SK-N-SH (cell line): ENCODE results near the gene DUSP10. TPM values are rescaled to one million over a fixed set of nuclear protein-coding genes. Genes with fewer than 3 reads are reported as not detected.

ENCODE experiments used
- CTCF ChIA-PET: fragments of 300-600, 350-600 bp; formaldehyde crosslinking; extraction: SDS; loops from one replicate; lab custom pipeline; 2021; lab: Yijun Ruan, JAX
- POLR2A ChIA-PET: fragments of 350-600 bp; sonication (Branson Sonifier 250); formaldehyde crosslinking; extraction: SDS; loops from one replicate; lab custom pipeline; 2020; ENCODE audit warnings: antibody characterized with exemption, inconsistent platforms; lab: Yijun Ruan, JAX
- DNase-seq: peaks from one replicate; pipeline ENCODE4 v3.0.0; 2012
- H2AFZ ChIP-seq: fragments of 200-600 bp; sonication (generic); 2 replicates; pipeline ENCODE4 v1.8.1; 2016; ENCODE audit warnings: antibody characterized with exemption, mild to moderate bottlenecking, low read depth
- H3F3A ChIP-seq: fragments of 200-600 bp; sonication (generic); replicated peaks from 2 replicates; pipeline ENCODE3; 2016; ENCODE audit warnings: antibody characterized with exemption, mild to moderate bottlenecking; ENCODE audit not compliant: insufficient read depth
- H3K27ac ChIP-seq, 2 experiments: fragments of 200-500 bp in 1 of 2; fragments of 200-600 bp in 1 of 2; sonication (Bioruptor generic) in 1 of 2; sonication (generic), shearing (Covaris generic) in 1 of 2; 2 replicates each; pipeline versions ENCODE4 v1.5.1 to v1.6.1; 2014 to 2016; ENCODE audit warnings: low read depth in 2 of 2, inconsistent platforms in 1 of 2, low read length in 1 of 2, mild to moderate bottlenecking in 1 of 2, mixed read lengths in 1 of 2
- H3K27me3 ChIP-seq: fragments of 200-600 bp; sonication (generic), shearing (Covaris generic); 2 replicates; pipeline ENCODE4 v1.6.1; 2016; ENCODE audit warnings: mixed run types; ENCODE audit not compliant: insufficient read depth
- H3K36me3 ChIP-seq, 2 experiments: fragments of 200-500 bp in 1 of 2; fragments of 200-600 bp in 1 of 2; sonication (Bioruptor generic) in 1 of 2; sonication (generic) in 1 of 2; replicated peaks in 1 of 2; 2 replicates each; pipeline versions ENCODE3 to v1.5.1; 2014 to 2016; ENCODE audit warnings: low read length in 1 of 2, mild to moderate bottlenecking in 1 of 2; ENCODE audit not compliant: insufficient read depth in 2 of 2, control insufficient read depth in 1 of 2
- H3K4me1 ChIP-seq, 2 experiments: fragments of 200-500 bp in 1 of 2; fragments of 200-600 bp in 1 of 2; sonication (Bioruptor generic) in 1 of 2; sonication (generic), shearing (Covaris generic) in 1 of 2; 2 replicates each; pipeline versions ENCODE4 v1.5.1 to v1.6.1; 2014 to 2016; ENCODE audit warnings: low read depth in 1 of 2, low read length in 1 of 2, mixed run types in 1 of 2; ENCODE audit not compliant: insufficient read depth in 2 of 2, control insufficient read depth in 1 of 2
- H3K4me2 ChIP-seq: fragments of 200-600 bp; sonication (generic), shearing (Covaris generic); 2 replicates; pipeline ENCODE4 v1.6.1; 2017; ENCODE audit warnings: mixed run types
- H3K4me3 ChIP-seq, 2 experiments: fragments of 200-500 bp in 1 of 2; fragments of 200-600 bp in 1 of 2; sonication (Bioruptor generic) in 1 of 2; sonication (generic), shearing (Covaris generic) in 1 of 2; 2 replicates each; pipeline versions ENCODE4 v1.5.1 to v1.8.1; 2014 to 2016; ENCODE audit warnings: low read depth in 2 of 2, inconsistent platforms in 1 of 2, low read length in 1 of 2, mild to moderate bottlenecking in 1 of 2, mixed read lengths in 1 of 2, moderate library complexity in 1 of 2
- H3K79me2 ChIP-seq: fragments of 200-600 bp; sonication (generic); 2 replicates; pipeline ENCODE4 v1.8.1; 2017; ENCODE audit warnings: mild to moderate bottlenecking; ENCODE audit not compliant: insufficient read depth
- H3K9ac ChIP-seq: fragments of 200-600 bp; sonication (generic); 2 replicates; pipeline ENCODE4 v1.6.1; 2017; ENCODE audit warnings: mixed run types
- H3K9me2 ChIP-seq: fragments of 200-600 bp; sonication (generic); 2 replicates; pipeline ENCODE4 v1.6.1; 2017; ENCODE audit warnings: mixed run types
- H3K9me3 ChIP-seq: fragments of 200-600 bp; sonication (generic); 2 replicates; pipeline ENCODE4 v1.6.1; 2017; ENCODE audit warnings: mixed run types, mild to moderate bottlenecking, moderate library complexity
- H4K20me1 ChIP-seq: fragments of 200-600 bp; sonication (generic); 2 replicates; pipeline ENCODE4 v1.6.1; 2017; ENCODE audit warnings: mild to moderate bottlenecking, mixed run types; ENCODE audit not compliant: insufficient read depth
- ELF1 ChIP-seq: IDR thresholded peaks from 2 replicates; pipeline ENCODE4 v1.4.0; 2012
- EP300 ChIP-seq, 2 experiments: IDR thresholded peaks; 2 replicates each; pipeline versions ENCODE4 v1.4.0 to v1.6.1; 2012; ENCODE audit warnings: borderline replicate concordance in 1 of 2, low read depth in 1 of 2, low read length in 1 of 2
- EZH2phosphoT487 ChIP-seq: fragments of 200-600 bp; sonication (generic); IDR thresholded peaks from 2 replicates; pipeline ENCODE4 v1.6.1; 2017; ENCODE audit warnings: low read depth, mixed run types, mild to moderate bottlenecking, antibody characterized with exemption, moderate library complexity, borderline replicate concordance
- FOXJ3 ChIP-seq: sonication (generic); formaldehyde crosslinking; IDR thresholded peaks from 2 replicates; pipeline ENCODE4 v1.5.1; 2020; ENCODE audit warnings: mild to moderate bottlenecking, missing genetic modification reagents
- FOXM1 ChIP-seq: IDR thresholded peaks from 2 replicates; pipeline ENCODE4 v1.4.0; 2012; ENCODE audit warnings: low read depth, mild to moderate bottlenecking
- GATA2 ChIP-seq: sonication (generic); formaldehyde crosslinking; IDR thresholded peaks from 2 replicates; pipeline ENCODE4 v1.5.0; 2020; ENCODE audit warnings: mild to moderate bottlenecking, missing genetic modification reagents
- JUND ChIP-seq: IDR thresholded peaks from 2 replicates; pipeline ENCODE4 v1.4.0; 2012
- MAX ChIP-seq: IDR thresholded peaks from 2 replicates; pipeline ENCODE4 v1.4.0; 2012; ENCODE audit warnings: low read depth
- MXI1 ChIP-seq: IDR thresholded peaks from 2 replicates; pipeline ENCODE4 v1.6.1; 2012; ENCODE audit warnings: mild to moderate bottlenecking, low read depth, low read length, improper control_type of control experiment
- NRF1 ChIP-seq: IDR thresholded peaks from 2 replicates; pipeline ENCODE4 v1.6.1; 2012; ENCODE audit warnings: low read depth, mild to moderate bottlenecking, low read length
- PBX3 ChIP-seq: IDR thresholded peaks from 2 replicates; pipeline ENCODE4; 2012
- RAD21 ChIP-seq: IDR thresholded peaks from 2 replicates; pipeline ENCODE4 v1.6.1; 2012; ENCODE audit warnings: mild to moderate bottlenecking, low read length
- REST ChIP-seq: IDR thresholded peaks from 2 replicates; pipeline ENCODE4 v1.6.1; 2012; ENCODE audit warnings: mild to moderate bottlenecking, low read depth, low read length, moderate library complexity
- RFX5 ChIP-seq: IDR thresholded peaks from 2 replicates; pipeline ENCODE4 v1.6.1; 2012; ENCODE audit warnings: mild to moderate bottlenecking, improper control_type of control experiment, low read length
- RXRA ChIP-seq: IDR thresholded peaks from 2 replicates; pipeline ENCODE4 v1.4.0; 2012; ENCODE audit warnings: low read depth, mild to moderate bottlenecking, borderline replicate concordance
- SIN3A ChIP-seq: IDR thresholded peaks from 2 replicates; pipeline ENCODE4 v1.6.1; 2012; ENCODE audit warnings: low read depth, mild to moderate bottlenecking, low read length, moderate library complexity, borderline replicate concordance
- TAF1 ChIP-seq: IDR thresholded peaks from 2 replicates; pipeline ENCODE4 v1.6.1; 2012; ENCODE audit warnings: low read depth, mild to moderate bottlenecking, low read length, moderate library complexity, borderline replicate concordance
- TCF12 ChIP-seq: IDR thresholded peaks from 2 replicates; pipeline ENCODE4 v1.4.0; 2012
- YY1 ChIP-seq: IDR thresholded peaks from 2 replicates; pipeline ENCODE4 v1.4.0; 2012; ENCODE audit warnings: low read depth, mild to moderate bottlenecking
- WGBS: methylation state at CpG from one replicate; pipeline ENCODE4 v1.1.6; 2017; ENCODE audit warnings: low lambda C conversion rate; 5-methylcytosine and 5-hydroxymethylcytosine counted together
- polyA plus RNA-seq, 3 experiments: library from polyadenylated mRNA; depleted of rRNA; stranded (reverse); fragments of >200 nt; gene quantifications; 2 replicates each; pipeline ENCODE4 v1.2.3, GENCODE V29; 2012

DUSP10 gene
- polyA plus RNA-seq, 1 of the 3 experiments (the other 2 are of a cell fraction): 6.4 TPM

- no peak for TF ChIP-seq REST
- TF ChIP-seq TCF12: no peak
- no peak for TF ChIP-seq MAX
- TF ChIP-seq RXRA: no peak
- no peak for TF ChIP-seq EZH2phosphoT487
Measured at GRCh38 chr1:221775206-221775605, 33.3 kb upstream of the DUSP10 start (continued).

GRCh38 chr1:221774054-221774842, 32.4 kb upstream of the DUSP10 start:
- H3K4me3 ChIP-seq: no peak overlapping the region
- no peak overlapping the region for H3K9ac ChIP-seq
- no peak for DNase-seq
- no peaks in the 10 kb centered on the region for H4K20me1 ChIP-seq
- no peak overlapping the region for H3K4me2 ChIP-seq
- H2AFZ ChIP-seq: no peak overlapping the region
- ChIA-PET POLR2A (no interaction called here), CTCF (interaction anchor here (0.6 to 1.4 kb wide), 4 partner anchors 11 to 44 kb away, joined by 3 read pairs; no protein-coding TSS in a partner anchor)
- no peaks in the 10 kb centered on the region for H3K79me2 ChIP-seq
- 87% methylated on average over 7 of the region's 8 CpGs for WGBS
- H3K9me2 ChIP-seq: no peaks in the 10 kb centered on the region
- peaks cover 0 to 4% of the 10 kb centered on the region in 2 experiments; a peak in 1 of 4 replicates for H3K4me1 ChIP-seq
- H3K9me3 ChIP-seq: no peaks in the 10 kb centered on the region
- no peaks in the 10 kb centered on the region for H3K27me3 ChIP-seq
- no peak overlapping the region for H3K27ac ChIP-seq
- no peaks in the 10 kb centered on the region for H3K36me3 ChIP-seq
- no peaks in the 10 kb centered on the region for H3F3A ChIP-seq
- TF ChIP-seq YY1 (no peak), ELF1 (no peak), SIN3A (no peak), RAD21 (no peak), TAF1 (no peak), FOXM1 (no peak), MAX (no peak), MXI1 (no peak), RFX5 (no peak), PBX3 (no peak), JUND (no peak), NRF1 (no peak), GATA2 (CRISPR knock-in tag) (no peak), EP300 (IDR thresholded peaks at IDR 0.05; ENCODE audit: borderline replicate concordance in 1 of 2, low read depth in 1 of 2, low read length in 1 of 2) (no peak), TCF12 (no peak), FOXJ3 (CRISPR knock-in tag) (no peak)
